Small intestine (tissue), 7 donors: ENCODE measurements around the gene SLC13A3. TPM values are rescaled to one million over a fixed set of nuclear protein-coding genes. Genes with fewer than 3 reads are reported as not detected.

Experiments
- DNase-seq, 2 donors: peaks; one replicate each; pipeline versions ENCODE4 v3.0.0 to v3.0.0-alpha.2; 2013
- FAIRE-seq: peaks from 2 replicates; lab custom pipeline; 2012; peaks lifted over from hg19 to GRCh38; lab: Jason Lieb, UNC
- H3K27ac ChIP-seq, 3 donors: one replicate each; pipeline ENCODE4 v1.5.1; 2013; ENCODE audit warnings: low read length in 2 of 3, mild to moderate bottlenecking in 2 of 3, control low read depth in 1 of 3, inconsistent platforms in 1 of 3, low read depth in 1 of 3, moderate library complexity in 1 of 3
- H3K27me3 ChIP-seq, 3 donors: one replicate each; pipeline ENCODE4 v1.6.1; 2013; ENCODE audit warnings: low read length in 3 of 3, inconsistent platforms in 1 of 3; ENCODE audit not compliant: control insufficient read depth in 3 of 3, insufficient read depth in 3 of 3
- H3K36me3 ChIP-seq, 3 donors: one replicate each; pipeline ENCODE4 v1.6.1; 2013; ENCODE audit warnings: low read length in 3 of 3, inconsistent platforms in 1 of 3, low read depth in 1 of 3, mild to moderate bottlenecking in 1 of 3, moderate library complexity in 1 of 3; ENCODE audit not compliant: control insufficient read depth in 3 of 3, insufficient read depth in 2 of 3
- H3K4me1 ChIP-seq, 3 donors: one replicate each; pipeline ENCODE4 v1.6.1; 2013; ENCODE audit warnings: low read length in 2 of 3, inconsistent platforms in 1 of 3, low read depth in 1 of 3, mild to moderate bottlenecking in 1 of 3, moderate library complexity in 1 of 3; ENCODE audit not compliant: control insufficient read depth in 3 of 3, insufficient read depth in 2 of 3
- H3K4me3 ChIP-seq, 3 donors: one replicate each; pipeline ENCODE4 v1.5.1; 2013; ENCODE audit warnings: low read length in 3 of 3, control low read depth in 1 of 3, inconsistent platforms in 1 of 3, low read depth in 1 of 3, mild to moderate bottlenecking in 1 of 3, moderate library complexity in 1 of 3
- H3K9me3 ChIP-seq, 2 donors: one replicate each; pipeline ENCODE4 v1.6.1; 2013; ENCODE audit warnings: low read depth in 1 of 2, low read length in 1 of 2; ENCODE audit not compliant: control insufficient read depth in 2 of 2, insufficient read depth in 1 of 2
- whole genome bisulfite sequencing, 3 donors: extraction: QIAGEN DNeasy Blood & Tissue Kit; methylation state at CpG; one replicate each; pipeline ENCODE4 v1.1.7; 2013; 5-methylcytosine and 5-hydroxymethylcytosine counted together
- polyA plus RNA-seq, 4 donors: library from polyadenylated mRNA; stranded (reverse) in 3 of 4; unstranded in 1 of 4; fragments of 200-250 nt in 3 of 4; fragments of 120-200 nt in 1 of 4; gene quantifications; one replicate each; pipeline versions ENCODE4 v1.2.1 to v1.2.3, GENCODE V29; 2013
- donor health status: healthy with polysubstance abuse.
- donor health status: control.
- donor health status: control.
- donor health status: Bipolar disorder and iron deficiency.
- donor health status: healthy.

Gene SLC13A3
- polyA plus RNA-seq, 4 donors, result 0.39 to 2.9 (median 0.54) TPM; not detected in 1

GRCh38 chr20:46594725-46595124 lies 56.5 kb downstream of the SLC13A3 start:
- H3K27ac ChIP-seq, result no peak overlapping the region
- 42 to 48% (median 43%) methylated on average over 2 of the region's 2 CpGs for WGBS, 3 donors
- FAIRE-seq (no peak), DNase-seq (no peak)
- no peak overlapping the region for H3K4me3 ChIP-seq
- H3K4me1 ChIP-seq, result no peaks in the 10 kb centered on the region
- H3K9me3 ChIP-seq, result no peaks in the 10 kb centered on the region
- H3K36me3 ChIP-seq, result no peaks in the 10 kb centered on the region
- no peaks in the 10 kb centered on the region for H3K27me3 ChIP-seq

GRCh38 chr20:46592580-46593362 lies 58.5 kb downstream of the SLC13A3 start:
- FAIRE-seq (no peak), DNase-seq (no peak)
- H3K27ac ChIP-seq, result no peak overlapping the region
- WGBS, 3 donors, result 86 to 90% (median 89%) methylated on average over 4 of the region's 4 CpGs
- no peaks in the 10 kb centered on the region for H3K27me3 ChIP-seq
- no peaks in the 10 kb centered on the region for H3K4me1 ChIP-seq
- no peak overlapping the region for H3K4me3 ChIP-seq
- no peaks in the 10 kb centered on the region for H3K36me3 ChIP-seq
- no peaks in the 10 kb centered on the region for H3K9me3 ChIP-seq

GRCh38 chr20:46590443-46590842 lies 60.8 kb downstream of the SLC13A3 start:
- Histone ChIP-seq H3K9me3 (no peaks in the 10 kb centered on the region), H3K4me3 (no peak overlapping the region), H3K4me1 (no peaks in the 10 kb centered on the region), H3K36me3 (no peaks in the 10 kb centered on the region), H3K27ac (no peak overlapping the region), H3K27me3 (no peaks in the 10 kb centered on the region)
- FAIRE-seq, result no peak
- WGBS, 3 donors, result 26 to 57% (median 44%) methylated on average over 1 of the region's 1 CpG
- DNase-seq, result no peak

GRCh38 chr20:46588532-46589511 lies 62.4 kb downstream of the SLC13A3 start:
- Histone ChIP-seq H3K9me3 (no peaks in the 10 kb centered on the region), H3K4me1 (no peaks in the 10 kb centered on the region), H3K27me3 (no peaks in the 10 kb centered on the region), H3K4me3 (no peak overlapping the region), H3K36me3 (no peaks in the 10 kb centered on the region), H3K27ac (no peak overlapping the region)
- peak in 1 of 2 donors; percentile 1 for DNase-seq
- WGBS, 3 donors, result 60 to 72% (median 60%) methylated on average over 14 of the region's 14 CpGs
- no peak for FAIRE-seq

- no peak for DNase-seq
- no peak for FAIRE-seq
These were observed 63.3 kb downstream of the SLC13A3 start for GRCh38 chr20:46587986-46588385.

GRCh38 chr20:46586724-46587123 lies 64.5 kb downstream of the SLC13A3 start:
- no peak for FAIRE-seq
- Histone ChIP-seq H3K4me1 (no peaks in the 10 kb centered on the region), H3K9me3 (no peaks in the 10 kb centered on the region), H3K27me3 (no peaks in the 10 kb centered on the region), H3K36me3 (peaks cover 0 to 3% (median 0%) of the 10 kb centered on the region in 3 donors), H3K4me3 (no peak overlapping the region), H3K27ac (no peak overlapping the region)
- 89 to 97% (median 95%) methylated on average over 5 of the region's 5 CpGs for WGBS, 3 donors
- no peak for DNase-seq

More at GRCh38 chr20:46587986-46588385, 63.3 kb downstream of the SLC13A3 start:
- Histone ChIP-seq H3K36me3 (peaks cover 0 to 3% (median 0%) of the 10 kb centered on the region in 3 donors), H3K9me3 (no peaks in the 10 kb centered on the region), H3K27ac (no peak overlapping the region), H3K4me3 (no peak overlapping the region), H3K4me1 (no peaks in the 10 kb centered on the region), H3K27me3 (no peaks in the 10 kb centered on the region)
- 69 to 79% (median 71%) methylated on average over 7 of the region's 7 CpGs for WGBS, 3 donors

GRCh38 chr20:46584508-46584907 lies 66.8 kb downstream of the SLC13A3 start:
- H3K4me1 ChIP-seq, result no peaks in the 10 kb centered on the region
- H3K4me3 ChIP-seq, result no peak overlapping the region
- H3K9me3 ChIP-seq, result peaks cover 0 to 3% of the 10 kb centered on the region in 2 donors
- DNase-seq (no peak), FAIRE-seq (no peak)
- no peaks in the 10 kb centered on the region for H3K27me3 ChIP-seq
- H3K36me3 ChIP-seq, result peaks cover 0 to 3% (median 0%) of the 10 kb centered on the region in 3 donors
- no peak overlapping the region for H3K27ac ChIP-seq
- 16 to 55% (median 52%) methylated on average over 2 of the region's 2 CpGs for WGBS, 3 donors
